ENCODE data around the gene IMMP2L. TPM values are rescaled to one million over a fixed set of nuclear protein-coding genes. Genes with fewer than 3 reads are reported as not detected.

The IMMP2L gene
- total RNA-seq, 1 experiment from 2014 or later: 13.6 TPM

- TF ChIP-seq, protein P1, sequence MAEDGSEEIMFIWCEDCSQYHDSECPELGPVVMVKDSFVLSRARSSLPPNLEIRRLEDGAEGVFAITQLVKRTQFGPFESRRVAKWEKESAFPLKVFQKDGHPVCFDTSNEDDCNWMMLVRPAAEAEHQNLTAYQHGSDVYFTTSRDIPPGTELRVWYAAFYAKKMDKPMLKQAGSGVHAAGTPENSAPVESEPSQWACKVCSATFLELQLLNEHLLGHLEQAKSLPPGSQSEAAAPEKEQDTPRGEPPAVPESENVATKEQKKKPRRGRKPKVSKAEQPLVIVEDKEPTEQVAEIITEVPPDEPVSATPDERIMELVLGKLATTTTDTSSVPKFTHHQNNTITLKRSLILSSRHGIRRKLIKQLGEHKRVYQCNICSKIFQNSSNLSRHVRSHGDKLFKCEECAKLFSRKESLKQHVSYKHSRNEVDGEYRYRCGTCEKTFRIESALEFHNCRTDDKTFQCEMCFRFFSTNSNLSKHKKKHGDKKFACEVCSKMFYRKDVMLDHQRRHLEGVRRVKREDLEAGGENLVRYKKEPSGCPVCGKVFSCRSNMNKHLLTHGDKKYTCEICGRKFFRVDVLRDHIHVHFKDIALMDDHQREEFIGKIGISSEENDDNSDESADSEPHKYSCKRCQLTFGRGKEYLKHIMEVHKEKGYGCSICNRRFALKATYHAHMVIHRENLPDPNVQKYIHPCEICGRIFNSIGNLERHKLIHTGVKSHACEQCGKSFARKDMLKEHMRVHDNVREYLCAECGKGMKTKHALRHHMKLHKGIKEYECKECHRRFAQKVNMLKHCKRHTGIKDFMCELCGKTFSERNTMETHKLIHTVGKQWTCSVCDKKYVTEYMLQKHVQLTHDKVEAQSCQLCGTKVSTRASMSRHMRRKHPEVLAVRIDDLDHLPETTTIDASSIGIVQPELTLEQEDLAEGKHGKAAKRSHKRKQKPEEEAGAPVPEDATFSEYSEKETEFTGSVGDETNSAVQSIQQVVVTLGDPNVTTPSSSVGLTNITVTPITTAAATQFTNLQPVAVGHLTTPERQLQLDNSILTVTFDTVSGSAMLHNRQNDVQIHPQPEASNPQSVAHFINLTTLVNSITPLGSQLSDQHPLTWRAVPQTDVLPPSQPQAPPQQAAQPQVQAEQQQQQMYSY (CRISPR knock-in tag; IDR thresholded peaks at IDR 0.05): no peak
- no peak for TF ChIP-seq ZNF219 (CRISPR knock-in tag; IDR thresholded peaks at IDR 0.05; ENCODE audit: borderline replicate concordance)
- no peak for TF ChIP-seq E2F1 (CRISPR knock-in tag; IDR thresholded peaks at IDR 0.05)
- no peak for TF ChIP-seq ZNF138 (CRISPR knock-in tag; conservative IDR thresholded peaks at IDR 0.05)
- TF ChIP-seq, protein P2, sequence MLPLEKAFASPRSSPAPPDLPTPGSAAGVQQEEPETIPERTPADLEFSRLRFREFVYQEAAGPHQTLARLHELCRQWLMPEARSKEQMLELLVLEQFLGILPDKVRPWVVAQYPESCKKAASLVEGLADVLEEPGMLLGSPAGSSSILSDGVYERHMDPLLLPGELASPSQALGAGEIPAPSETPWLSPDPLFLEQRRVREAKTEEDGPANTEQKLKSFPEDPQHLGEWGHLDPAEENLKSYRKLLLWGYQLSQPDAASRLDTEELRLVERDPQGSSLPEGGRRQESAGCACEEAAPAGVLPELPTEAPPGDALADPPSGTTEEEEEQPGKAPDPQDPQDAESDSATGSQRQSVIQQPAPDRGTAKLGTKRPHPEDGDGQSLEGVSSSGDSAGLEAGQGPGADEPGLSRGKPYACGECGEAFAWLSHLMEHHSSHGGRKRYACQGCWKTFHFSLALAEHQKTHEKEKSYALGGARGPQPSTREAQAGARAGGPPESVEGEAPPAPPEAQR (CRISPR knock-in tag; IDR thresholded peaks at IDR 0.05): no peak
- no peak for TF ChIP-seq CBFB (CRISPR knock-in tag; IDR thresholded peaks at IDR 0.05; ENCODE audit: low read depth)
- TF ChIP-seq GRHL2 (CRISPR knock-in tag; IDR thresholded peaks at IDR 0.05; ENCODE audit: insufficient replicate concordance, severe bottlenecking): no peak
- no peak for TF ChIP-seq RORB (CRISPR knock-in tag; IDR thresholded peaks at IDR 0.05)
- TF ChIP-seq ELF4 (CRISPR knock-in tag; IDR thresholded peaks at IDR 0.05; ENCODE audit: low read depth): no peak
Observed at GRCh38 chr7:111339006-111339405, 223.3 kb downstream of the IMMP2L start (continued).

DNA sequence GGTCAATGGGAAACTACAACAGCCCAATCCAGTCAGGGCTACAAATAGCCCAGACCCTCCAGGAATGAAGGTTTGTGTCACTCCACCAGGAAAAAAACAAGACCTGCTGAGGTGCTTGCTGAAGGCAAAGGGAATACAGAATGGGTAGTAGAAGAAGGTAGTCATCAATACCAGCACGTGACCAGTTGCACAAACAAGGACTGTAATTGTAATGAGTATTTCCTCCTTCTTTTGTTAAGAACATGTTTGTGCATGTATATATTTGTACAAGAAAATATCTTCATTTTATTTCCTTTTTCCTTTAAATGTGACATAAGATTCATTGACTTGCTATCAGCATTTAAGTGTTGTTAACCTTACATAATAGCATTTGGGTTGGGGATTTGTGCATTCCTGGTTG is 229.3 kb downstream of the IMMP2L start:
- ChIA-PET CTCF (no interaction called here), POLR2A (no interaction called here)
- Mint-ChIP-seq H3K27me3 (ENCODE audit: low read depth) (no peaks in the 10 kb centered on the region), H3K4me3 (no peak overlapping the region), H3K36me3 (peaks cover 3% of the 10 kb centered on the region), H3K4me1 (peaks cover 3% of the 10 kb centered on the region; the same call in 1 of the 2 replicates), H3K9me3 (peaks cover 25% of the 10 kb centered on the region), H3K27ac (no peak overlapping the region)
- ATAC-seq: no peak
- DNase-seq (ENCODE audit: low spot score): no peak
- TF ChIP-seq ATF6 (CRISPR knock-in tag; IDR thresholded peaks at IDR 0.05): no peak
- TF ChIP-seq, protein P2 (CRISPR knock-in tag; IDR thresholded peaks at IDR 0.05): no peak
- TF ChIP-seq RORB (CRISPR knock-in tag; IDR thresholded peaks at IDR 0.05): no peak
- no peak for TF ChIP-seq ZNF671 (CRISPR knock-in tag; IDR thresholded peaks at IDR 0.05)
- TF ChIP-seq, protein P3, sequence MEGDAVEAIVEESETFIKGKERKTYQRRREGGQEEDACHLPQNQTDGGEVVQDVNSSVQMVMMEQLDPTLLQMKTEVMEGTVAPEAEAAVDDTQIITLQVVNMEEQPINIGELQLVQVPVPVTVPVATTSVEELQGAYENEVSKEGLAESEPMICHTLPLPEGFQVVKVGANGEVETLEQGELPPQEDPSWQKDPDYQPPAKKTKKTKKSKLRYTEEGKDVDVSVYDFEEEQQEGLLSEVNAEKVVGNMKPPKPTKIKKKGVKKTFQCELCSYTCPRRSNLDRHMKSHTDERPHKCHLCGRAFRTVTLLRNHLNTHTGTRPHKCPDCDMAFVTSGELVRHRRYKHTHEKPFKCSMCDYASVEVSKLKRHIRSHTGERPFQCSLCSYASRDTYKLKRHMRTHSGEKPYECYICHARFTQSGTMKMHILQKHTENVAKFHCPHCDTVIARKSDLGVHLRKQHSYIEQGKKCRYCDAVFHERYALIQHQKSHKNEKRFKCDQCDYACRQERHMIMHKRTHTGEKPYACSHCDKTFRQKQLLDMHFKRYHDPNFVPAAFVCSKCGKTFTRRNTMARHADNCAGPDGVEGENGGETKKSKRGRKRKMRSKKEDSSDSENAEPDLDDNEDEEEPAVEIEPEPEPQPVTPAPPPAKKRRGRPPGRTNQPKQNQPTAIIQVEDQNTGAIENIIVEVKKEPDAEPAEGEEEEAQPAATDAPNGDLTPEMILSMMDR (IDR thresholded peaks at IDR 0.05): no peak
- TF ChIP-seq FOXK1 (CRISPR knock-in tag; IDR thresholded peaks at IDR 0.05): no peak
- TF ChIP-seq, protein P4, sequence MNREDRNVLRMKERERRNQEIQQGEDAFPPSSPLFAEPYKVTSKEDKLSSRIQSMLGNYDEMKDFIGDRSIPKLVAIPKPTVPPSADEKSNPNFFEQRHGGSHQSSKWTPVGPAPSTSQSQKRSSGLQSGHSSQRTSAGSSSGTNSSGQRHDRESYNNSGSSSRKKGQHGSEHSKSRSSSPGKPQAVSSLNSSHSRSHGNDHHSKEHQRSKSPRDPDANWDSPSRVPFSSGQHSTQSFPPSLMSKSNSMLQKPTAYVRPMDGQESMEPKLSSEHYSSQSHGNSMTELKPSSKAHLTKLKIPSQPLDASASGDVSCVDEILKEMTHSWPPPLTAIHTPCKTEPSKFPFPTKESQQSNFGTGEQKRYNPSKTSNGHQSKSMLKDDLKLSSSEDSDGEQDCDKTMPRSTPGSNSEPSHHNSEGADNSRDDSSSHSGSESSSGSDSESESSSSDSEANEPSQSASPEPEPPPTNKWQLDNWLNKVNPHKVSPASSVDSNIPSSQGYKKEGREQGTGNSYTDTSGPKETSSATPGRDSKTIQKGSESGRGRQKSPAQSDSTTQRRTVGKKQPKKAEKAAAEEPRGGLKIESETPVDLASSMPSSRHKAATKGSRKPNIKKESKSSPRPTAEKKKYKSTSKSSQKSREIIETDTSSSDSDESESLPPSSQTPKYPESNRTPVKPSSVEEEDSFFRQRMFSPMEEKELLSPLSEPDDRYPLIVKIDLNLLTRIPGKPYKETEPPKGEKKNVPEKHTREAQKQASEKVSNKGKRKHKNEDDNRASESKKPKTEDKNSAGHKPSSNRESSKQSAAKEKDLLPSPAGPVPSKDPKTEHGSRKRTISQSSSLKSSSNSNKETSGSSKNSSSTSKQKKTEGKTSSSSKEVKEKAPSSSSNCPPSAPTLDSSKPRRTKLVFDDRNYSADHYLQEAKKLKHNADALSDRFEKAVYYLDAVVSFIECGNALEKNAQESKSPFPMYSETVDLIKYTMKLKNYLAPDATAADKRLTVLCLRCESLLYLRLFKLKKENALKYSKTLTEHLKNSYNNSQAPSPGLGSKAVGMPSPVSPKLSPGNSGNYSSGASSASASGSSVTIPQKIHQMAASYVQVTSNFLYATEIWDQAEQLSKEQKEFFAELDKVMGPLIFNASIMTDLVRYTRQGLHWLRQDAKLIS (CRISPR knock-in tag; IDR thresholded peaks at IDR 0.05; ENCODE audit: borderline replicate concordance): no peak
- no peak for TF ChIP-seq ZNF396 (CRISPR knock-in tag; IDR thresholded peaks at IDR 0.05; ENCODE audit: borderline replicate concordance)
- TF ChIP-seq, protein P5, sequence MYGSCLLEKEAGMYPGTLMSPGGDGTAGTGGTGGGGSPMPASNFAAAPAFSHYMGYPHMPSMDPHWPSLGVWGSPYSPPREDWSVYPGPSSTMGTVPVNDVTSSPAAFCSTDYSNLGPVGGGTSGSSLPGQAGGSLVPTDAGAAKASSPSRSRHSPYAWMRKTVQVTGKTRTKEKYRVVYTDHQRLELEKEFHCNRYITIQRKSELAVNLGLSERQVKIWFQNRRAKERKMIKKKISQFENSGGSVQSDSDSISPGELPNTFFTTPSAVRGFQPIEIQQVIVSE (CRISPR knock-in tag; IDR thresholded peaks at IDR 0.05; ENCODE audit: borderline replicate concordance): no peak
- no peak for TF ChIP-seq NR3C1 (CRISPR knock-in tag; conservative IDR thresholded peaks at IDR 0.05; ENCODE audit: low read depth)

All from WTC11 (cell line).